ENCODE data around the gene PARVA.

DNA sequence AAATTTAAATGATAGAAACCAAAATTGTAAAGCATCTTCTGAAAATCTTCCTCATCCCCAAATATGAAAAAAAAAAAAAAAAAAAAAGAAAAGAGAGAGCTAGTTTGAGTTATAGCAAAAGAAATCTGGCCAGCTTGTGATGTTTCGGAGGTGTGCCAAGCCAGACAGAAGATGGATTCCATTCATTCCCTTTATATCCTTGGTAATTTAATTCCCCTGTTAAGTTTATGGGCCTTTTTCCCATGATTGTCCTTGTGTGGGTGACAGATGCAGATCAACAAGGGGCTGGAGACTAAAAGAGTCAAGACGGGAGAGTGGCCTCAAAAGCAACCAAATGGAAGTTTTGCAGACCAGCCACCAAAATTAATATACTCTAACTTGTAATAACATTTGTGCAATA lies 47.6 kb upstream of the PARVA start:
- TF ChIP-seq CEBPG (CRISPR knock-in tag; IDR thresholded peaks at IDR 0.05), result no peak
- no peak for TF ChIP-seq CEBPG (tag; conservative IDR thresholded peaks at IDR 0.05 in 1 of 2, IDR thresholded peaks at IDR 0.05 in 1 of 2)
- TF ChIP-seq, protein P1, sequence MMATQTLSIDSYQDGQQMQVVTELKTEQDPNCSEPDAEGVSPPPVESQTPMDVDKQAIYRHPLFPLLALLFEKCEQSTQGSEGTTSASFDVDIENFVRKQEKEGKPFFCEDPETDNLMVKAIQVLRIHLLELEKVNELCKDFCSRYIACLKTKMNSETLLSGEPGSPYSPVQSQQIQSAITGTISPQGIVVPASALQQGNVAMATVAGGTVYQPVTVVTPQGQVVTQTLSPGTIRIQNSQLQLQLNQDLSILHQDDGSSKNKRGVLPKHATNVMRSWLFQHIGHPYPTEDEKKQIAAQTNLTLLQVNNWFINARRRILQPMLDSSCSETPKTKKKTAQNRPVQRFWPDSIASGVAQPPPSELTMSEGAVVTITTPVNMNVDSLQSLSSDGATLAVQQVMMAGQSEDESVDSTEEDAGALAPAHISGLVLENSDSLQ (IDR thresholded peaks at IDR 0.05), result no peak
- no peak for TF ChIP-seq RHOXF2B (CRISPR knock-in tag; conservative IDR thresholded peaks at IDR 0.05)
- TF ChIP-seq, protein P2, sequence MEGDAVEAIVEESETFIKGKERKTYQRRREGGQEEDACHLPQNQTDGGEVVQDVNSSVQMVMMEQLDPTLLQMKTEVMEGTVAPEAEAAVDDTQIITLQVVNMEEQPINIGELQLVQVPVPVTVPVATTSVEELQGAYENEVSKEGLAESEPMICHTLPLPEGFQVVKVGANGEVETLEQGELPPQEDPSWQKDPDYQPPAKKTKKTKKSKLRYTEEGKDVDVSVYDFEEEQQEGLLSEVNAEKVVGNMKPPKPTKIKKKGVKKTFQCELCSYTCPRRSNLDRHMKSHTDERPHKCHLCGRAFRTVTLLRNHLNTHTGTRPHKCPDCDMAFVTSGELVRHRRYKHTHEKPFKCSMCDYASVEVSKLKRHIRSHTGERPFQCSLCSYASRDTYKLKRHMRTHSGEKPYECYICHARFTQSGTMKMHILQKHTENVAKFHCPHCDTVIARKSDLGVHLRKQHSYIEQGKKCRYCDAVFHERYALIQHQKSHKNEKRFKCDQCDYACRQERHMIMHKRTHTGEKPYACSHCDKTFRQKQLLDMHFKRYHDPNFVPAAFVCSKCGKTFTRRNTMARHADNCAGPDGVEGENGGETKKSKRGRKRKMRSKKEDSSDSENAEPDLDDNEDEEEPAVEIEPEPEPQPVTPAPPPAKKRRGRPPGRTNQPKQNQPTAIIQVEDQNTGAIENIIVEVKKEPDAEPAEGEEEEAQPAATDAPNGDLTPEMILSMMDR (IDR thresholded peaks at IDR 0.05 in 2 of 3, conservative IDR thresholded peaks at IDR 0.05 in 1 of 3; ENCODE audit: insufficient read depth in 2 of 3, low read depth in 1 of 3, low read length in 3 of 3), result no peak
- TF ChIP-seq, protein P3, sequence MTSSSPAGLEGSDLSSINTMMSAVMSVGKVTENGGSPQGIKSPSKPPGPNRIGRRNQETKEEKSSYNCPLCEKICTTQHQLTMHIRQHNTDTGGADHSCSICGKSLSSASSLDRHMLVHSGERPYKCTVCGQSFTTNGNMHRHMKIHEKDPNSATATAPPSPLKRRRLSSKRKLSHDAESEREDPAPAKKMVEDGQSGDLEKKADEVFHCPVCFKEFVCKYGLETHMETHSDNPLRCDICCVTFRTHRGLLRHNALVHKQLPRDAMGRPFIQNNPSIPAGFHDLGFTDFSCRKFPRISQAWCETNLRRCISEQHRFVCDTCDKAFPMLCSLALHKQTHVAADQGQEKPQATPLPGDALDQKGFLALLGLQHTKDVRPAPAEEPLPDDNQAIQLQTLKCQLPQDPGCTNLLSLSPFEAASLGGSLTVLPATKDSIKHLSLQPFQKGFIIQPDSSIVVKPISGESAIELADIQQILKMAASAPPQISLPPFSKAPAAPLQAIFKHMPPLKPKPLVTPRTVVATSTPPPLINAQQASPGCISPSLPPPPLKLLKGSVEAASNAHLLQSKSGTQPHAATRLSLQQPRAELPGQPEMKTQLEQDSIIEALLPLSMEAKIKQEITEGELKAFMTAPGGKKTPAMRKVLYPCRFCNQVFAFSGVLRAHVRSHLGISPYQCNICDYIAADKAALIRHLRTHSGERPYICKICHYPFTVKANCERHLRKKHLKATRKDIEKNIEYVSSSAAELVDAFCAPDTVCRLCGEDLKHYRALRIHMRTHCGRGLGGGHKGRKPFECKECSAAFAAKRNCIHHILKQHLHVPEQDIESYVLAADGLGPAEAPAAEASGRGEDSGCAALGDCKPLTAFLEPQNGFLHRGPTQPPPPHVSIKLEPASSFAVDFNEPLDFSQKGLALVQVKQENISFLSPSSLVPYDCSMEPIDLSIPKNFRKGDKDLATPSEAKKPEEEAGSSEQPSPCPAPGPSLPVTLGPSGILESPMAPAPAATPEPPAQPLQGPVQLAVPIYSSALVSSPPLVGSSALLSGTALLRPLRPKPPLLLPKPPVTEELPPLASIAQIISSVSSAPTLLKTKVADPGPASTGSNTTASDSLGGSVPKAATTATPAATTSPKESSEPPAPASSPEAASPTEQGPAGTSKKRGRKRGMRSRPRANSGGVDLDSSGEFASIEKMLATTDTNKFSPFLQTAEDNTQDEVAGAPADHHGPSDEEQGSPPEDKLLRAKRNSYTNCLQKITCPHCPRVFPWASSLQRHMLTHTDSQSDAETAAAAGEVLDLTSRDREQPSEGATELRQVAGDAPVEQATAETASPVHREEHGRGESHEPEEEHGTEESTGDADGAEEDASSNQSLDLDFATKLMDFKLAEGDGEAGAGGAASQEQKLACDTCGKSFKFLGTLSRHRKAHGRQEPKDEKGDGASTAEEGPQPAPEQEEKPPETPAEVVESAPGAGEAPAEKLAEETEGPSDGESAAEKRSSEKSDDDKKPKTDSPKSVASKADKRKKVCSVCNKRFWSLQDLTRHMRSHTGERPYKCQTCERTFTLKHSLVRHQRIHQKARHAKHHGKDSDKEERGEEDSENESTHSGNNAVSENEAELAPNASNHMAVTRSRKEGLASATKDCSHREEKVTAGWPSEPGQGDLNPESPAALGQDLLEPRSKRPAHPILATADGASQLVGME (CRISPR knock-in tag; IDR thresholded peaks at IDR 0.05), result no peak
- no peak for TF ChIP-seq CBX2 (IDR thresholded peaks at IDR 0.05; ENCODE audit: insufficient read depth, low read length, poor library complexity, severe bottlenecking)

All from K562 (cell line).